Spleen (tissue), 13 donors: ENCODE data around the gene IRGQ. TPM values are rescaled to one million over a fixed set of nuclear protein-coding genes. Genes with fewer than 3 reads are reported as not detected.

Experiments
- DNase-seq: peaks from one replicate; pipeline ENCODE4 v3.0.0-alpha.2; 2020
- H3K27ac ChIP-seq, 8 donors: fragments of 200-600 bp; sonication (generic) in 7 of 8; 1 replicate in 4 of 8; 2 replicates in 4 of 8; pipeline versions ENCODE4 v1.5.0 to v1.8.0; 2016 to 2021; ENCODE audit warnings: inconsistent platforms in 4 of 8, mild to moderate bottlenecking in 4 of 8, moderate library complexity in 1 of 8
- H3K27me3 ChIP-seq, 7 donors: fragments of 200-600 bp; sonication (generic) in 6 of 7; replicated peaks in 1 of 7; 1 replicate in 4 of 7; 2 replicates in 3 of 7; pipeline versions ENCODE4 v1.5.0 to v1.8.0; 2016 to 2021; ENCODE audit warnings: inconsistent platforms in 3 of 7, mild to moderate bottlenecking in 1 of 7
- H3K36me3 ChIP-seq, 6 donors: fragments of 200-600 bp; sonication (generic) in 5 of 6; 1 replicate in 4 of 6; 2 replicates in 2 of 6; pipeline versions ENCODE4 v1.5.0 to v1.8.0; 2016 to 2021; ENCODE audit warnings: inconsistent platforms in 2 of 6
- H3K4me1 ChIP-seq, 6 donors: fragments of 200-600 bp; sonication (generic) in 5 of 6; 1 replicate in 3 of 6; 2 replicates in 3 of 6; pipeline versions ENCODE4 v1.5.0 to v1.8.0; 2016 to 2021; ENCODE audit warnings: inconsistent platforms in 3 of 6
- H3K4me3 ChIP-seq, 8 donors: fragments of 200-600 bp; sonication (generic) in 7 of 8; 1 replicate in 4 of 8; 2 replicates in 4 of 8; pipeline versions ENCODE4 v1.5.0 to v1.8.0; 2016 to 2021; ENCODE audit warnings: inconsistent platforms in 4 of 8, mild to moderate bottlenecking in 4 of 8, moderate library complexity in 2 of 8
- H3K9me3 ChIP-seq, 8 donors: fragments of 200-600 bp; sonication (generic) in 7 of 8; 1 replicate in 4 of 8; 2 replicates in 4 of 8; pipeline versions ENCODE4 v1.5.0 to v1.8.0; 2016 to 2021; ENCODE audit warnings: inconsistent platforms in 4 of 8
- POLR2A ChIP-seq, 3 donors: fragments of 450-650 bp; IDR thresholded peaks; one replicate each; pipeline ENCODE4 v1.5.1; 2017; ENCODE audit warnings: antibody characterized with exemption in 3 of 3, mild to moderate bottlenecking in 1 of 3
- POLR2AphosphoS5 ChIP-seq, 3 donors: sonication (generic); formaldehyde crosslinking; IDR thresholded peaks; one replicate each; pipeline ENCODE4 v1.5.1; 2017; ENCODE audit warnings: antibody characterized with exemption in 3 of 3
- WGBS, 5 donors: extraction: QIAGEN DNeasy Blood & Tissue Kit in 3 of 5; methylation state at CpG; one replicate each; pipeline versions ENCODE4 v1.1.5 to v1.1.7; 2013 to 2018; 5-methylcytosine and 5-hydroxymethylcytosine counted together
- intact Hi-C: fragments of 100-400 bp; cut with DNase I; formaldehyde crosslinking; loops from one replicate; pipeline ENCODE4 v1.15.0; 2023; ENCODE audit warnings: low total_unique reads
- long read RNA-seq, 2 donors: transcript quantifications; one replicate each; lab custom pipeline, GENCODE V29; 2026
- polyA plus RNA-seq, 3 donors: library from polyadenylated mRNA; stranded (reverse); fragments of 200-250 nt; gene quantifications; one replicate each; pipeline ENCODE4 v1.2.1, GENCODE V29; 2013
- total RNA-seq, 7 donors: library from RNA; depleted of rRNA in 3 of 7; stranded (reverse); fragments of >200 nt in 3 of 7; fragmentation: NEBNext Ultra II Directional in 4 of 7; extraction: Animal tissue kit (Norgen Biotek cat#: 25700) in 4 of 7; gene quantifications; one replicate each; pipeline versions ENCODE4 v1.1.0 to v1.2.1, GENCODE V29; 2016 to 2021
- TF ChIP-seq, protein P1 (sequence below), 11 experiments: fragments of 200-600 bp in 7 of 11; fragments of 450-650 bp in 4 of 11; sonication (generic) in 4 of 11; IDR thresholded peaks in 8 of 11; conservative IDR thresholded peaks in 3 of 11; 1 replicate in 7 of 11; 2 replicates in 4 of 11; pipeline versions ENCODE4 v1.4.0 to v1.8.0; 2016 to 2021; ENCODE audit warnings: antibody characterized with exemption in 11 of 11, inconsistent platforms in 4 of 11, mild to moderate bottlenecking in 1 of 11
- donor health status: healthy with polysubstance abuse.
- donor health status: DM: no; HTN: no; CAD: no; lungs with moderate emphysema.
- donor health status: DM: no; HTN: no; CAD: no.
- donor health status: Bipolar disorder and iron deficiency.
- donor health status: healthy.
- donor health status: DM: no; HTN: no; CAD: no.
- donor health status: DM: yes; HTN: yes; CAD: no.

The IRGQ gene, protein sequence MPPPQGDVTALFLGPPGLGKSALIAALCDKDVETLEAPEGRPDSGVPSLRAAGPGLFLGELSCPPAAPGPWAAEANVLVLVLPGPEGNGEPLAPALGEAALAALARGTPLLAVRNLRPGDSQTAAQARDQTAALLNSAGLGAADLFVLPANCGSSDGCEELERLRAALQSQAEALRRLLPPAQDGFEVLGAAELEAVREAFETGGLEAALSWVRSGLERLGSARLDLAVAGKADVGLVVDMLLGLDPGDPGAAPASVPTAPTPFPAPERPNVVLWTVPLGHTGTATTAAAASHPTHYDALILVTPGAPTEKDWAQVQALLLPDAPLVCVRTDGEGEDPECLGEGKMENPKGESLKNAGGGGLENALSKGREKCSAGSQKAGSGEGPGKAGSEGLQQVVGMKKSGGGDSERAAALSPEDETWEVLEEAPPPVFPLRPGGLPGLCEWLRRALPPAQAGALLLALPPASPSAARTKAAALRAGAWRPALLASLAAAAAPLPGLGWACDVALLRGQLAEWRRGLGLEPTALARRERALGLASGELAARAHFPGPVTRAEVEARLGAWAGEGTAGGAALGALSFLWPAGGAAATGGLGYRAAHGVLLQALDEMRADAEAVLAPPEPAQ
- total RNA-seq (10 to 100 TPM; 16.5 to 25.9 (median 20.9) TPM), polyA plus RNA-seq (1 to 10 TPM; 3.1 to 3.9 (median 3.8) TPM)
- long read RNA-seq, donor 1, full-length matches to known transcripts, result 17 of 17 reads
- long read RNA-seq, donor 1, partial matches to known transcripts, result 0 of 17 reads
- long read RNA-seq, donor 1, other reads (novel, unspliced or antisense), result 0 of 17 reads
- long read RNA-seq, donor 2, transcript IRGQ-202 (1 exons, 3,752 nt), result major isoform, 8 of 8 reads
- long read RNA-seq, donor 2, partial matches to known transcripts, result 0 of 8 reads
- long read RNA-seq, donor 2, other reads (novel, unspliced or antisense), result 0 of 8 reads

DNA sequence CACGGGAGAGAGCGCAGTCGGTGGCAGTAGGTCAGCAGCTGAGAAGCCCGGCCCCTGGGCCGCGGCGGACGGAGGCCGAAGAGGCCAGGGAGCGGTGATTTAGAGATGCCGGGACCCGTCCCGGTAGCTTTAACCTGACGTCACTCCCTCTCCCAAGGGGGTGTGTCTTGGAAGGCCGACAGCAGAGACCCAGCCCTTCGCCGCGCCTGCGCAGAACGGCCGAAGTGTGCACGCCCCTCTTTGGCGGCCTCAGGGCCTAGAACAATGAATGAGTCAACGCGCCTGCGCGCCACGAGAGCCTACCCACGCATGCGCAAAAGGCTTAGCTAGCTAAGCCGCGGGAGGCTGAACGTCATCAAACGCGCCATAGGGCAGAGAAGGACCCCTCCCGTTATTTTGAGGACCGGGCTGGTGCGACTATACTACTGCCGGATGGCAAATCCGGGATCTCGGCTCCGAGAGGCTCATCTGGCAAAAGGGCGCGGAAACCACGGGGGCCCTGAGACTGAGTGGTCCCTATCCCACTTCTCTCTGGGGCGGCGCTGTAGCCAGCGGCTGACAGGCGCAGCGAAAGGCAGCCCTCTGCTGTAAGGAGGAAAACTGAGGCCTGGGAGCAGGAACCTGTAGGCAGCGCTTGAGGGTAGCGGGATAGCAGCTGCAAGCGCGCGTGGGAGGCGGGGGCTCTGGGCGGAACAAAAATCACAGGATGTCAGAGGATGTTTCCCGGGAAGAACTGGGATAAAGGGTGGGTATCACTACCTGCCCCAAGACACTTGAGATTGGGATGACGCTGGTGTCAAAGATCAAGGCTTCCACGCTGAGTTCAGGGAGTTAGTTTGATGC is at the start of gene IRGQ, which contains the start of gene ZNF576:
Gene IRGQ (minus strand): TSS at position 136 of the 843 bp plus-strand sequence. CDS start 796 bp downstream, outside the sequence.
Gene ZNF576 (plus strand): TSS at position 597 of the 843 bp plus-strand sequence. CDS start 514 bp downstream, outside the sequence.
- H3K4me3 ChIP-seq, result peak within 1 kb of the TSS; percentile 50 to 83 (median 68)
- DNase-seq, result peak; percentile 100
- H3K4me1 ChIP-seq, result peaks cover 24 to 60% (median 46%) of the 10 kb centered on the region in 6 donors
- WGBS, 5 donors, result 0 to 1% (median 0%) methylated on average over 27 to 60 of the region's 60 CpGs
- intact Hi-C loops, result no loop called here
- no peaks in the 10 kb centered on the region for H3K9me3 ChIP-seq
- H3K27ac ChIP-seq, result peak within 1 kb of the TSS; percentile 92 to 98 (median 97)
- TF ChIP-seq, protein P1, sequence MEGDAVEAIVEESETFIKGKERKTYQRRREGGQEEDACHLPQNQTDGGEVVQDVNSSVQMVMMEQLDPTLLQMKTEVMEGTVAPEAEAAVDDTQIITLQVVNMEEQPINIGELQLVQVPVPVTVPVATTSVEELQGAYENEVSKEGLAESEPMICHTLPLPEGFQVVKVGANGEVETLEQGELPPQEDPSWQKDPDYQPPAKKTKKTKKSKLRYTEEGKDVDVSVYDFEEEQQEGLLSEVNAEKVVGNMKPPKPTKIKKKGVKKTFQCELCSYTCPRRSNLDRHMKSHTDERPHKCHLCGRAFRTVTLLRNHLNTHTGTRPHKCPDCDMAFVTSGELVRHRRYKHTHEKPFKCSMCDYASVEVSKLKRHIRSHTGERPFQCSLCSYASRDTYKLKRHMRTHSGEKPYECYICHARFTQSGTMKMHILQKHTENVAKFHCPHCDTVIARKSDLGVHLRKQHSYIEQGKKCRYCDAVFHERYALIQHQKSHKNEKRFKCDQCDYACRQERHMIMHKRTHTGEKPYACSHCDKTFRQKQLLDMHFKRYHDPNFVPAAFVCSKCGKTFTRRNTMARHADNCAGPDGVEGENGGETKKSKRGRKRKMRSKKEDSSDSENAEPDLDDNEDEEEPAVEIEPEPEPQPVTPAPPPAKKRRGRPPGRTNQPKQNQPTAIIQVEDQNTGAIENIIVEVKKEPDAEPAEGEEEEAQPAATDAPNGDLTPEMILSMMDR (IDR thresholded peaks at IDR 0.05 in 8 of 11, conservative IDR thresholded peaks at IDR 0.05 in 3 of 11), result no peak
- TF ChIP-seq POLR2AphosphoS5 (IDR thresholded peaks at IDR 0.05) (peak; percentile 91 to 96 (median 95)), POLR2A (IDR thresholded peaks at IDR 0.05) (peak in 2 of 3 donors; percentile 61 to 89)
- H3K36me3 ChIP-seq, result peaks cover 0 to 64% (median 41%) of the 10 kb centered on the region in 6 donors
- no peaks in the 10 kb centered on the region for H3K27me3 ChIP-seq

DNA sequence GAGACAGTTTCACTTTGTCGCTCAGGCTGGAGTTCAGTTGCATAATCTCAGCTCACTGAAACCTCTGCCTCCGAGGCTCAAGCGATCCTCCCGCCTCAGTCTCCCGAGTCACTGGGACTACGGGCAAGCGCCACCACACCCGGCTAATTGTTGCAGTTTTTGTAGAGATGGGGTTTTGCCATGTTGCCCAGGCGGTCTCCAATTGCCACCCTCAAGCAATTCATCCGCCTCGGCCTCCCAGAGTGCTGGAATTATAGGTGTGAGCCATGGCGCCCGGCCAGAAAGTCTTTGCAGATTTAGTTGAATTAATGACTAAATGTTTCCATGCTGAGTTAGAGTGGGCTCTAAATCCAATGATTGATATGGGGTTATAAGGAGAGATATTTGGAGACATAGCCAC is 48.2 kb upstream of the IRGQ start:
- peaks cover 0 to 5% (median 0%) of the 10 kb centered on the region in 8 donors for H3K9me3 ChIP-seq
- TF ChIP-seq, protein P1 (IDR thresholded peaks at IDR 0.05 in 8 of 11, conservative IDR thresholded peaks at IDR 0.05 in 3 of 11), result no peak
- TF ChIP-seq POLR2AphosphoS5 (IDR thresholded peaks at IDR 0.05) (no peak), POLR2A (IDR thresholded peaks at IDR 0.05) (no peak)
- no peak overlapping the region for H3K4me3 ChIP-seq
- peaks cover 0 to 26% (median 9%) of the 10 kb centered on the region in 7 donors for H3K27me3 ChIP-seq
- no peak for DNase-seq
- H3K4me1 ChIP-seq, result peaks cover 0 to 12% (median 9%) of the 10 kb centered on the region in 6 donors
- H3K27ac ChIP-seq, result no peak overlapping the region
- intact Hi-C loops, result no loop called here
- H3K36me3 ChIP-seq, result peaks cover 0 to 36% (median 12%) of the 10 kb centered on the region in 6 donors
- 79 to 90% (median 85%) methylated on average over 13 of the region's 13 CpGs for WGBS, 5 donors

DNA sequence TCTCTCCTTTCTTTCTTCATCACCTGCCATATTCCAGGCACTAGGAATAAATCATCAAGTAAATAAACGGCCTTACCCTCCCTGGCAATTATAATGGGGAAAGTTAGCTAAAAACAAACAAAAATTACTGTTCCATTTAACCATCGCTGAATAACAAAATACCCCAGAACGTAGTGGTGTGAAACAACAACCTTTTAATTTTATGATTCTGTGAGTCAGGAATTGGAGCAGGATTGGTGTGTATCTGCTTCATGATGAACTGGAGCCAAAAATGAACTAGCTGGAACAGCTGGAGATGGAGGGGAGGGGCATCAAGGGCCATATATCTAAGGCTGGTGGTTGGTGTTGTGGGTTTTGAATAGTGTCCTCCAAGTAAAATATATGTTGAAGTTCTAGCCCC is 47.4 kb upstream of the IRGQ start:
- peaks cover 0 to 28% (median 4%) of the 10 kb centered on the region in 6 donors for H3K36me3 ChIP-seq
- H3K4me1 ChIP-seq, result peaks cover 0 to 21% (median 16%) of the 10 kb centered on the region in 6 donors
- H3K9me3 ChIP-seq, result peaks cover 0 to 5% (median 0%) of the 10 kb centered on the region in 8 donors
- H3K27me3 ChIP-seq, result peaks cover 0 to 34% (median 9%) of the 10 kb centered on the region in 7 donors
- no peak overlapping the region for H3K4me3 ChIP-seq
- intact Hi-C loops, result no loop called here
- WGBS, 5 donors, result 75 to 82% (median 80%) methylated on average over 3 of the region's 3 CpGs
- no peak for DNase-seq
- TF ChIP-seq POLR2A (IDR thresholded peaks at IDR 0.05) (no peak), POLR2AphosphoS5 (IDR thresholded peaks at IDR 0.05) (no peak)
- TF ChIP-seq, protein P1 (IDR thresholded peaks at IDR 0.05 in 8 of 11, conservative IDR thresholded peaks at IDR 0.05 in 3 of 11), result no peak
- H3K27ac ChIP-seq, result no peak overlapping the region
